DMS 273 treated with DMSO at 0.1 percent for 48 hours (cell line): ENCODE measurements around the gene EXOC7.

Experiments used
- DNase-seq: peaks from one replicate; lab custom pipeline; 2025; lab: John Stamatoyannopoulos, UW

The EXOC7 gene

DNA sequence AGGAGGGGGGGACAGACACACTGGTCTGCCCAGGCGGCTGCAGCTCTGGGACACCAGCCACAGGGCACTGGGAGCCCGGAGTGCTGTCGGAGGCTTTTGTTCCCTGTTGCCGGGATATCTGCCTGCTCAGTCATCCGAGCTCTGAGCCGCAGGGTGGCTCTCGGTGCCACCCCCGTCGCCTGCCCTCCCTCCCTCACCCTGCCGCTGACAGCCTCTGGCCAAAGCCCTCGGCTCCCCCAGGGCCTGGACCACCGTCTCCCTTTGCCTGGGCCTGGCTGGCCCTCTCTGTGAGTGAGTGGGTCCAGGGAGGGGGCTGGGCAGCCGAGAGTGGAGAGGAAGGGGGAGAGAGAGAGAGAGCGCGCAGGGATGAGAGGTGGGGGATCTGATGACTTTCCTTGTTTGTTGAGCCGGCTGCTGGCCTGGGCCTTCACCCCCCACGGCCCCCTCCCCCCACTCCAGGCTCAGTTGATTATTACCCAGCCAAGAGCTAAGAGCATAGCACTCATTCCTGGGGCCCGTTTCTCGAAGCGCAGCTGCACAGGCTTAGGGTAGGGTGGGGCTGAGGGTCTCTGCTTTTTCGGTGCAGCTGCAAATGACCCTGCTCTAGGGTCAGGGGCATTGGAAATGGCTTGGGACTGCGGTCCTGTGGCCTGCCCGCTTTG lies 34.8 kb upstream of the EXOC7 start:
- DNase-seq, result no peak

GRCh38 chr17:76137351-76138233 lies 34.0 kb upstream of the EXOC7 start:
- DNase-seq, result no peak

DNA sequence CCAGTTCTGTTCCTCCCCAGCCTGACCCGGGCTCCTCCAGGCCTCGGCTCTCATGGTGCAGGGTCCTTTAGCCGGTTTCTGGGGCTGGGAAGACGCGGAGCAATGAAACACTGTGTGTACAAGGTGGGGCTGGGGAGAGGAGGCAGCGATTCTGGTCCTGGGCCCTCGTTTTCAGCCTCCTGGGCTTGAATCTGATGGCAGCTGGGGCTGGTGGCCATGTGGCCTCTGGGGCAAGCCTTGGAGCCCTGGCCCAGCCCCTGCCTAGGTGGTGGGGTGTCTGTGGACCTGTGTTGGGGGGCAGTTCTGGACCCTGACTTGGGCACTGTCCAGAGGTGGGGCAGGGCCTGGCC lies 33.4 kb upstream of the EXOC7 start:
- DNase-seq, result no peak

DNA sequence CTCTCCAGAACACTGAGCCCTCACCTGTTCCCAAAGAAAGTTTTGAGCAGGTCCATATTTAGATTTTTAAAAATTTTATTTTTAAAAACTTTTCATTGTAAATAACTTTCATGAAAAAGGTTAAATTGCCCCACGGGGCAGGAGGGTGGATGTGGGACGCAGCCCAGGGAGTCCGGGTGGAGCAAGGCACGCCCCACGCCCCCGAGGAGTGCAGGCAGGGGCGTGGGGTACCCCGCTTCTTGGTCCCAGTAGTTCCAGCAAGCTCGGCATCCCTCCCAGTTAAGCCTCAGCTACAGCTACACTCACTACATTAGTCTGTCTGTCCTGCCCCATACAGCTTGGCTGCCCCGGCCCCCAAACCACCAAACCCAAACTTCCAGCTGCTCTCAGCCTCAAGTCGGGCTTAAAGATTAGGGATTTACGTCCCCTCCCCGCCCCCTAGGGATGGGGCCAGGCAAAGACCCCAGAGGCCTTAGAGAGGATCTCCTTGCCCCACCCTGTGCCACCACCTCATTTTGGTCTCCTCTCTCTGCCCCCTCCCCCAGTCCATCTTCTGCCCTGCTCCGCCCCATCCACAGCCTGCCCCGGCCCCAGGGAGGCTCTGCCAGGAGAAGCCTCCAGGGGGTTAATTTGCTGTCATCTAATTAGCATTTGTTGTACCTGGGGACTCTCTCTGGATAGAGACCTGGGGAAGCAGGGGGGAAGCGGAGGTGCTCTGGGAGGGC lies 32.9 kb upstream of the EXOC7 start:
- DNase-seq, result no peak

DNA sequence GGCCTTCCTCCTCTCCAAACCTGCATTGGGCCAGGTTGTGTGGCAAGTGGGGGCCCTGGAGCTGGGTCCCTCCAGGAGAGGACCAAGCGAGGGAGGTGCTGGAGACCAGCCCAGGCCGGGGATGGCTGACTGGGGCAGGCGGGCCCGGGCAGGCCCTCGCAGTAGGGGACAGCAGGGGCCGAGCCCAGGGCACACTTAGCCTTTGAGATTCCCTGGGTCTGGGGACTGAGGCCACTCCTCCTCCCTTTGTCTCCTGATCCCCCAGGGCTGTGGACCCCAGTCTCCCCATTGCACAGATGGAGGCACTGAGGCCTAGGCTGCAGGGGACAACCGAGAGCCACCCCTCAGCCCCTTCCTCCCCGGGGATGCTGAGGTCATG lies 32.2 kb upstream of the EXOC7 start:
- no peak for DNase-seq

- no peak for DNase-seq
Observed at GRCh38 chr17:76134911-76135809, 31.6 kb upstream of the EXOC7 start.

DNA sequence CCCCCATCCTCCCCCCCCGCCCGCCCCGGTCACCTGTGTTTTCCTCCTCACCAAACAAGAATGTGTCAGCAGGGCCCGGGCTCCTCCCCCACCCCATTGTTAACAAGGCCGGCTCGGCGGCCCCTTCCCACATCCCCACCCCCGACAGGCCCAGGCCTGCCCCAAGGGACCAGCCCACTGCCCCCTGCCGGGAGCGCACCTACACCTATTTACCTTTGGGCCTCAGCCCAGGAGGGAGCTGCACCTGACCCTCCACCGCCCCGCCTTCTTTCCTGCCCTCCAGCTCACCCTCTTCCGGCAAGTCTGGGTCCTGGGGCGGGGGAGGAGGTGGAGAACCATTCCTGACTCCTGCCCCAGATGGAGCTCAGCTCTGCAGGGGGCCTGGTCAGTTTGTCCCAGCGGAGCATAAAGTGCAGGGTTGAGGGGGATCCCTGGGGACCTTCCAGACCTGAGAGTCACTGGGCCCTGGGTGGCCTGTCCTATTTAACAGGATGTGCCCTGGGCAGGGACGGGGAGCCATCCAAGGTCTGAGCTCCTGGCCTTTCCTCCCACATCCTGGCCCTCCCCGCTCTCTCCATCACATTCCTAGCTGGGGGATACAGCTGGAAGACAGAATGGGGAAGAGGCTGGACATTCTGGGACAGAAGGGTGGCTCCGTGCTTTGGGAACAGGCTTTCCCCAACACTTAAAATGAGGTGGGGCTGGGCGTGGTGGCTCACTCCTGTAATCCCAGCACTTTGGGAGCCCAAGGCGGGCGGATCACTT lies 29.2 kb upstream of the EXOC7 start:
- DNase-seq, result no peak

- DNase-seq, result no peak
Observed at GRCh38 chr17:76131692-76132573, 28.3 kb upstream of the EXOC7 start.

- no peak for DNase-seq
Observed at GRCh38 chr17:76131051-76131691, 27.6 kb upstream of the EXOC7 start.

DNA sequence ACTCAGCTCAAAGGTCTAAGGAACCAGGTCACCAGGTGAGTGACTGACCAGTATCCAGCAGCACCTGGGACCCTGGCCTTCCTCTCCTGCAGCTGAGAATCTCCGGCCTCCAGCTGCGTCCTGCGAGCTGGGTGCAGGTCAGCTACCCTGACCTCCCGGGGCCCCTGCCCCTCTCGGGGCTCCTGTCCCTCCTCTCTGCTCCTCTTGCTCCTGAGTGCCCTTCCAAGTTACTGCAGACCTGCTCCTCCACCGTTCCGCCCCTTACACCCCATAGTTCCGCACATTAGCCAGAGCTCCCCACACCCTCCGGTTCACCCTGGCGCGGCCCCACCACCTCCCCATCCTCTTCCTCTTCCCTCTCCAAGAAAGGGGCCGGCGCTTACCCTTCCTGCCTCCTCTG lies 26.9 kb upstream of the EXOC7 start:
- no peak for DNase-seq

GRCh38 chr17:76125922-76126321 lies 22.3 kb upstream of the EXOC7 start:
- DNase-seq, result no peak

DNA sequence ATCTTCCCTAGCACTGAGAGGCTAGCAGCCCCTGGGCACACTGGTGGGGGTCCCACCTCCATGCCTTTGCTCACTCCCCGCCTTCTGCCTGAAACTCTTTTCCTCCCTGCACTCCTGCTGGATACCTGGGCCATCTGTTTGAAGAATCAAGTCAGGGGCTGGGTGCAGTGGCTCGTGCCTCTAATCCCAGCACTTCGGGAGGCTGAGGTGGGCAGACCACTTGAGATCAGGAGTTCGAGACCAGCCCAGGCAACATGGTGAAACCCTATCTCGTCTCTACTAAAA lies 21.7 kb upstream of the EXOC7 start:
- no peak for DNase-seq

- DNase-seq, result no peak
Observed at GRCh38 chr17:76124582-76125390, 21.2 kb upstream of the EXOC7 start.

GRCh38 chr17:76123749-76124581 lies 20.4 kb upstream of the EXOC7 start:
- DNase-seq, result no peak

GRCh38 chr17:76123191-76123499 lies 19.6 kb upstream of the EXOC7 start:
- no peak for DNase-seq

DNA sequence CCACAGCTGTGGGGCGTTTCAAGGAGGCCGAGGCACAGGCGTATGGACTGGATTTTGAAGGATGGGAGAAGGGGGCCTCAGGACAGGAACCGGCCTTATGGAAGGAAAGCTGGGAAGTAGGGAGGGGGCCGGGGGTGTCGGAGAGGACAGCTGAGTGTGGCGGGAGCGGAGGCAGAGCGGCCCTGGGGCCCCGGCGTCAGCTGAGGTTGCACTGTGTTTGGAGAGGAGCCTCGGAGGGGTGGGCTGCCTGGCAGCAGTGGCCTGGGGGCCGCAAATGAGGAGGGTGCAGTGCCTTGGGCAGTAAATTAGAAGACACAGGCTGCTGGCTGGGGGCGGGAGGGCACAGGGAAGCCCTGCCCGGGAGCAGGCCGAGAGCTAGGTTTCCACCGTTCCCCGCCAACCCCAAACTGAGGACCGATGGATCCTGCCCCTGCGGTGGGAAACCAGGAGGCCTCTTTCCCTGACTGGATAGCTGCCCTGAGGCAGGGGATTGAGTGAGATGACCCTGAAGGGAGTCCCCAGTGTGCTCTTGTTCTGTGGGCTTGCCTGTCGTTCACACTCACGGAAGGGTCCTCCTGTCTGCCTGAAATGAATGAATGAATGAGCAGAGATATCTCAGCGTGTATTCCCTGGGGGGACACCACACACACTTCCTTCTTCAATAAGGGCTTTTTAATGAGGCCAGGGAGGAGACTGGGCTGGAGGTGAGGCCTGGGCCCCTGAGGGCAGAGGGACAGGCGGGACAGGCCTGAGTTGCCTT lies 19.0 kb upstream of the EXOC7 start:
- DNase-seq, result no peak

GRCh38 chr17:76121932-76122430 lies 18.4 kb upstream of the EXOC7 start:
- DNase-seq, result no peak

DNA sequence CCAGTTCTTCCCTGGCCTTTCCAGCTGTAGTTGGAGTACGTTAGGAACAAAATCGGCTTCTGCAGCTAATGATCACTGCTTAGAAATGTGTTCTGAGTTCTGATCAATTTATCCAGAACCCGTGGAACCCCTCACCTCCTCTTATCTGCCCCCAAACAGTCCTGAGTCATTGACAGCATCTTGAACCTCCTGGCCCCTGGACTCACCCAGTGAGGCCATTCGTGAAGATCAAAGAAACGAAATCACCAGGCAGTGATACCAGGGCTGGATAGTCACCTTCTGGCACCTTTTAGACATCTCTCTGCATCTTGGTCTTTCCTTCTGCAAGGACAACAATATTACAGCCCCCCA lies 17.0 kb upstream of the EXOC7 start:
- no peak for DNase-seq
